Lung (tissue), 12 donors: ENCODE data around the gene ZC3H7A. TPM values are rescaled to one million over a fixed set of nuclear protein-coding genes. Genes with fewer than 3 reads are reported as not detected.

Experiments used
- ATAC-seq: fragments of 200-7000 bp; cut with Tn5 transposase; one replicate; pipeline ENCODE4 v1.9.1; 2020; ENCODE audit warnings: moderate number of reproducible peaks; ENCODE audit not compliant: insufficient read depth, low FRiP score
- DNase-seq, 3 donors: peaks; one replicate each; pipeline ENCODE4 v3.0.0-alpha.2; 2013 to 2017
- H3K27ac ChIP-seq, 2 donors: one replicate each; pipeline ENCODE4 v1.5.1; 2013; ENCODE audit warnings: mild to moderate bottlenecking in 2 of 2, moderate library complexity in 2 of 2, control low read depth in 1 of 2, inconsistent platforms in 1 of 2, low read depth in 1 of 2, low read length in 1 of 2
- H3K27me3 ChIP-seq, 3 donors: one replicate each; pipeline ENCODE4 v1.5.1; 2013; ENCODE audit warnings: low read length in 2 of 3; ENCODE audit not compliant: control insufficient read depth in 3 of 3, insufficient read depth in 3 of 3
- H3K36me3 ChIP-seq, 4 donors: one replicate each; pipeline ENCODE4 v1.5.1; 2013; ENCODE audit warnings: low read length in 4 of 4, mild to moderate bottlenecking in 1 of 4, moderate library complexity in 1 of 4; ENCODE audit not compliant: control insufficient read depth in 4 of 4, insufficient read depth in 4 of 4
- H3K4me1 ChIP-seq, 5 donors: one replicate each; pipeline ENCODE4 v1.5.1; 2013; ENCODE audit warnings: low read length in 5 of 5, mild to moderate bottlenecking in 2 of 5, moderate library complexity in 1 of 5; ENCODE audit not compliant: control insufficient read depth in 5 of 5, insufficient read depth in 5 of 5
- H3K4me3 ChIP-seq: one replicate; pipeline ENCODE4 v1.5.1; 2013; ENCODE audit warnings: mild to moderate bottlenecking, control low read depth, moderate library complexity
- H3K9ac ChIP-seq, 2 donors: one replicate each; pipeline ENCODE4 v1.5.1; 2013; ENCODE audit warnings: low read length in 2 of 2, control low read depth in 1 of 2; ENCODE audit not compliant: insufficient read depth in 1 of 2
- H3K9me3 ChIP-seq, 4 donors: one replicate each; pipeline ENCODE4 v1.5.1; 2013; ENCODE audit warnings: low read length in 3 of 4, mild to moderate bottlenecking in 1 of 4, moderate library complexity in 1 of 4; ENCODE audit not compliant: control insufficient read depth in 4 of 4, insufficient read depth in 3 of 4
- WGBS, 2 donors: extraction: QIAGEN DNeasy Blood & Tissue Kit; methylation state at CpG; one replicate each; pipeline ENCODE4 v1.1.7; 2013; 5-methylcytosine and 5-hydroxymethylcytosine counted together
- polyA plus RNA-seq, 2 donors: library from polyadenylated mRNA; stranded (reverse); fragments of 200-250 nt; gene quantifications; one replicate each; pipeline ENCODE4 v1.2.1, GENCODE V29; 2013
- total RNA-seq, 2 donors: library from RNA; depleted of rRNA in 1 of 2; stranded (reverse); fragments of >200 nt in 1 of 2; gene quantifications; one replicate each; pipeline ENCODE4 v1.2.1, GENCODE V29; 2014 to 2021
- TF ChIP-seq, protein P1 (sequence below): IDR thresholded peaks from 2 replicates; pipeline ENCODE4 v1.5.1; 2012; ENCODE audit warnings: mild to moderate bottlenecking; ENCODE audit errors: control extremely low read depth, extremely low read depth
- donor health status: control.
- donor health status: control.
- donor health status: Bipolar disorder and iron deficiency.
- donor health status: healthy.
- donor health status: DM: yes; HTN: yes; CAD: no.

ZC3H7A gene
- total and polyA plus RNA-seq, 4 donors = 22.1 to 127 (median 36.2) TPM

DNA sequence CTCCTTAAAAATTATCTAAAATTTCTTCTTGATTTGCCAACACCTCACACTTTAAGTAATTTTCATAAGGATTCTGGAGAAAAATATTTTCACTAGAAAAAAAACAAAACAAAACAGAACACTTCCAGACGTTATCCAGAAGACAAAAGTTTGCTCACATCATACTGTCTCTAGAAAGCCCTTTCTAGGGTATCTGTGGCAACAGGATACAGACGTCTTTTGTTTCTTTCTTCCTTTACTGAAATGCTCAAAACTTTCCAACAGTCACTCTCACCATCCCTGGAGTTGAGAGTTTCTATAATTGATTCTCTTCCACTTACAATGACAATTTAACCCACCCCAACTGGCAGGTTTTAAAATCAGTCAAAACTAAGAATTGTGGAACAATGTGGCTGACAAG, 2.6 kb downstream of the ZC3H7A start:
- TF ChIP-seq, protein P1, sequence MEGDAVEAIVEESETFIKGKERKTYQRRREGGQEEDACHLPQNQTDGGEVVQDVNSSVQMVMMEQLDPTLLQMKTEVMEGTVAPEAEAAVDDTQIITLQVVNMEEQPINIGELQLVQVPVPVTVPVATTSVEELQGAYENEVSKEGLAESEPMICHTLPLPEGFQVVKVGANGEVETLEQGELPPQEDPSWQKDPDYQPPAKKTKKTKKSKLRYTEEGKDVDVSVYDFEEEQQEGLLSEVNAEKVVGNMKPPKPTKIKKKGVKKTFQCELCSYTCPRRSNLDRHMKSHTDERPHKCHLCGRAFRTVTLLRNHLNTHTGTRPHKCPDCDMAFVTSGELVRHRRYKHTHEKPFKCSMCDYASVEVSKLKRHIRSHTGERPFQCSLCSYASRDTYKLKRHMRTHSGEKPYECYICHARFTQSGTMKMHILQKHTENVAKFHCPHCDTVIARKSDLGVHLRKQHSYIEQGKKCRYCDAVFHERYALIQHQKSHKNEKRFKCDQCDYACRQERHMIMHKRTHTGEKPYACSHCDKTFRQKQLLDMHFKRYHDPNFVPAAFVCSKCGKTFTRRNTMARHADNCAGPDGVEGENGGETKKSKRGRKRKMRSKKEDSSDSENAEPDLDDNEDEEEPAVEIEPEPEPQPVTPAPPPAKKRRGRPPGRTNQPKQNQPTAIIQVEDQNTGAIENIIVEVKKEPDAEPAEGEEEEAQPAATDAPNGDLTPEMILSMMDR = no peak
- Histone ChIP-seq H3K9ac (peak overlapping the region in 1 of 2 donors; percentile 38), H3K9me3 (no peaks in the 10 kb centered on the region), H3K4me3 (no peak overlapping the region), H3K4me1 (peaks cover 22 to 53% (median 27%) of the 10 kb centered on the region in 5 donors), H3K27me3 (no peaks in the 10 kb centered on the region), H3K27ac (no peak overlapping the region), H3K36me3 (peaks cover 0 to 22% (median 1%) of the 10 kb centered on the region in 4 donors)
- WGBS, 2 donors = 12 to 33% methylated on average over 2 of the region's 2 CpGs
- DNase-seq (no peak), ATAC-seq (no peak)

DNA sequence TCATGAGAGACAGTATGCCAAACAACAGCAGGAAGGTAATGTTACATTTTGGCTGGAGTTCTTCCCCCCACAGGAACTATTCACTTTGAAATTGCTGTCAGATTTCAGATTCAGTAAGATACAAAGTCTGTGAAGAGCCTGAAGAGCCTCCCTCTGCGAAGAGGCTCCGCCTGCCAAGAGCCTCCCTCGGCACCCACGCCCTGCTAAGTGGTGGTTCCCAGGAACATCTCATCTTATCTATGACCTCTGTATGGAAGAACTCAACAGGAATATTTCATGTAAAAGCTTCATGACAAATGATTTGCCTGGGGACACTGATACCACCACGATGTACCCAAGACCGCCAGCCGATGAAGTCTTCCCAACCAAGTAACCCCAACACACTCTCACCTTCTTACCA, 3.2 kb downstream of the ZC3H7A start:
- Histone ChIP-seq H3K4me1 (peaks cover 20 to 49% (median 27%) of the 10 kb centered on the region in 5 donors), H3K36me3 (peaks cover 0 to 22% (median 1%) of the 10 kb centered on the region in 4 donors), H3K9me3 (no peaks in the 10 kb centered on the region), H3K27ac (peak overlapping the region in 1 of 2 donors; percentile 17), H3K4me3 (no peak overlapping the region), H3K27me3 (no peaks in the 10 kb centered on the region), H3K9ac (no peak overlapping the region)
- WGBS, 2 donors = 72 to 76% methylated on average over 7 of the region's 7 CpGs
- no peak for ATAC-seq
- TF ChIP-seq, protein P1 = no peak
- no peak for DNase-seq

DNA sequence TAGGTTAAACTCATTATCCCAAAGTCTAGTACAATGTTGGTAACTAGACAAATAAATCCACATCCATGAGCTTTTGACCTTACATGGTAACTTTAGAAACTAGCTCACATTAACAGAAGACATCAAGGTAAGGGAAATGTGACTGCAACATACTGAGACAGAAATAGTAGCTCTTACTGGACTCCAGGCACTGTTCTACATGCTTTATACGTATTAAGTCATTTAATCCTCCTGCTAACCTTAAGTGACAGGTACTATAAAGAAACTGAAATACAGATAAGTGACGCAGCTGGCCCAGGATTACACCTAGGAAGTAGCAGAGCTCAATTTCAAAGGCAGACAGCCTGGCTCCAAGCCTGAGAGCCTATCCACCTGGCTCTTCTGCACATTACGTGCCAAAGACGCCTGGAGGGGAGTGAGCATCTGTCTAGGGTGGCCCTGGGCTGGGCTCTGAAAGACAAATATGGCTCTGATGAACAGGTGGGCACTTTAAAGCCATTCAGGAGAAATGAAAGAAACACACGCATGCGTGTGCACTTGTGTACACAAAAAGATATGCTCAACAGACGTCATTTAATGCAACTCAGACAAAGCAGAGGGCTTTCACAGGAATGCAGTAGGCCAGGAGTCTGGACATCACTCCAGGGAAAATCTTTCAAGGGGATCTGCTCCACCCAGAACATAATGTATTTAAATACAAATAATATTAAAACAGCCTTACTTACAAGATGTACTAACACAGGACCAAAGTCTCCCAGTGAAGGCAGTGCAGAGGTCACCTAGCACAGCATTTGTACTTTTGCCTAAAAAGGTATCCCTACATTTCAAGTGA, 4.4 kb downstream of the ZC3H7A start:
- Histone ChIP-seq H3K4me3 (no peak overlapping the region), H3K9me3 (no peaks in the 10 kb centered on the region), H3K27me3 (no peaks in the 10 kb centered on the region), H3K27ac (peak overlapping the region in 1 of 2 donors; percentile 85), H3K9ac (peak overlapping the region in 1 of 2 donors; percentile 65), H3K4me1 (peaks cover 16 to 38% (median 22%) of the 10 kb centered on the region in 5 donors), H3K36me3 (peaks cover 0 to 22% (median 1%) of the 10 kb centered on the region in 4 donors)
- ATAC-seq (no peak), DNase-seq (peak; percentile 38 to 51 (median 49))
- TF ChIP-seq, protein P1 = no peak
- 61 to 82% methylated on average over 7 of the region's 7 CpGs for WGBS, 2 donors
